Suppressor macrophage (primary cell): ENCODE results near the gene TMEM201.
A peak's percentile ranks its signal among the peaks of the same experiment; 100 is the strongest.
"Not testable (repeated sequence)": the region's sequence is repeated elsewhere in the genome, so short reads cannot be mapped to it uniquely, and the experiment has no call there.

Experiments
- DNase-seq, 4 experiments: peaks; one replicate each; pipeline ENCODE4 v3.0.0-alpha.2; 2020 to 2022

The TMEM201 gene

DNA sequence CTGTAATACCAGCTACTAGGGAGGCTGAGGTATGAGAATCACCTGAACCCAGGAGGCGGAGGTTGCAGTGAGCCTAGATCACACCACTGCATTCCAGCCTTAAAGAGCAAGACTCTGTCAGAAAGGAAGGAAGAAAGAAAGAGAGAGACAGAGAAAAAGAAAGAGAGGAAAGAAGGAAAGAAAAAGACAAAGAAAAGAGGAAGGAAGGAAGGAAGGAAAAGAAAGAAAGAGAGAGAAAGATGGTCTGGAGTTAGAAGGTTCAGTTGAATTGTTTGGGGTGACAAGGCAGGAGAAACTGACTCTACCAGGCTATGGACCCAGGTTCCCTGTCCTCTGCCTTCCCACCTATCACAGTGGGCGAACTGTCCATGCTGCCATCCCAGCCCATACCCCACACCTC lies 35.4 kb downstream of the TMEM201 start:
- no peak for DNase-seq

DNA sequence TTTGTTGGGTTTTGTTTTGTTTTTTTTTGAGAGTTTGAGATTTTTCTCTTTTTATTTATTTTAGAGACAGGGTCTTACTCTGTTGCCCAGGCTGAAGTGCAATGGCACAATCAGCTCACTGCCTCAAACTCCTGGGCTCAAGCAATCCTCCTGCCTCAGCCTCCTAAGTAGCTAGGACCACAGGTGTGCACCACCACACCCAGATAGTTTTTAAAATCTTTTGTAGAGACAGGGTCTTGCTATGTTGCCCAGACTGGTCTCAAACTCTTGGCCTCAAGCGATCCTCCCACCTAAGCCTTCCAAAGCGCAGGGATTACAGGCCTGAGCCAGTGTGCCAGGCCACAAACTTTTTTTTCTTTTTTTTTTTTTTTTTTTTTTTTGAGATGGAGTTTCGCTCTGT lies 36.3 kb downstream of the TMEM201 start:
- not testable (repeated sequence) for DNase-seq

DNA sequence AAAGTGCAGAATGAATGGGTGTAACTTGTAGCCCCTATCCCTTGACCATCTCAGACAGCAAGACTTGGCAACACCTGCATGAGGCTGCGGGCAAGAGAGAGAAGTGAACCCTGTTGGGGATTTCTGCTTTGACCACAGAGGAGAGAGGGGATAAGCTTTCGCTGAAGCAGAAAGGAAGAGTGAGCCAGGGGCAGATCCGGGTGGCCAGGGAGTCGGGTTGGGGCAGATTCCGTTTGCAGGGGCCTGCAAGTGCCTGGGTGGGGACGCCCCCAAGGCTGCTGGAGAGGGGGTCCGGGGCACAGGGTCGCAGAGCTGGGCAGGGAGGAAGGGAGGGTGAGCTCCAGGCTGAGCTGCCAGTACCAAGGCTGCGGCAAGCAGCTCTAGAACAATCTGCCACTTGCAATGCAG lies 37.5 kb downstream of the TMEM201 start:
- DNase-seq = peak in 2 of 4 experiments; percentile 28 to 36

DNA sequence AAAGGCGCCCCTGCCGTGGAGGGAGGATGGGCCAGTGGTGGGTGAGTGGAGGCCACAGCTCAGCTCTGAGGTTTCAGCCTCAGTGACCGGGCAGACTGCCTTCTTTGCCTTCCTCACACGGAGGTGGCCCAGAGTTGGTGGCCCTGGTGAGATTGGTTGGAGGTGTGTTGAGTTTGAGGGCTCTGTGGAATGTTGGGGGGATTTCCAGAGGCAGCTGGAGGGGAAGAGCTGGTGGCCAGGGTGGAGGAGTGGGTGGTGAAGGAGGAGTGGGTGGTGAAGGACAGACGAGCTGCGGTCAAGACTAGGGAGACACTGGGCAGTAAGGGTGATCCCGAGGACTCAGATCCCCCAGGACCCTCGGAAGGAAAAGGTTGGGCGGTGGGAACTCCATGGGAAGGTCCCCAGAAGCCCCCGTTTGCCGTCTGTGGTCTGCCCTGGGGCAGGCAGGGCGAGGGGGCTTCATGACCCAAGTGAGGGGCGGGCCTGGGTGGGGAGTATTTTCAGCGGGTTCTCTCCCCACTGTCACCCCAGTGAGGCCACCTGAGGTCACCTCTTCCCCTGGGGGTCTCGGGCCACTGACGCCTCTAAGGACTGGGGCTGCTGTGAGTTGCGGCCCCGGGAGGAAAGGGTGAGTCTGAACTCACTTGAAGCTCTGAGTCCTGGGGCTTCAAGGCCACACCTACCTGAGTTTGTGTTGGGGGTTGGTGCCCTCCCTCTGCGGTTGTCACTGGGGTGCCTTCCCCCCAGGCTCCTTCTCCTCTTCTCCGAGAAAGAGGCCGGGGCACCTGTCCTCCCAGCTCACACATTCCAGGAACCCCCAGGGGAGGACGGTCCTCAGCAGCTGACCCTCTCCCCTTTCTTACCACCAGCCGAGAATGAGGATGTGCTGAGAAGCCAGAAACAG lies 40.1 kb downstream of the TMEM201 start:
- peak in 3 of 4 experiments; percentile 13 to 43 (median 28) for DNase-seq

DNA sequence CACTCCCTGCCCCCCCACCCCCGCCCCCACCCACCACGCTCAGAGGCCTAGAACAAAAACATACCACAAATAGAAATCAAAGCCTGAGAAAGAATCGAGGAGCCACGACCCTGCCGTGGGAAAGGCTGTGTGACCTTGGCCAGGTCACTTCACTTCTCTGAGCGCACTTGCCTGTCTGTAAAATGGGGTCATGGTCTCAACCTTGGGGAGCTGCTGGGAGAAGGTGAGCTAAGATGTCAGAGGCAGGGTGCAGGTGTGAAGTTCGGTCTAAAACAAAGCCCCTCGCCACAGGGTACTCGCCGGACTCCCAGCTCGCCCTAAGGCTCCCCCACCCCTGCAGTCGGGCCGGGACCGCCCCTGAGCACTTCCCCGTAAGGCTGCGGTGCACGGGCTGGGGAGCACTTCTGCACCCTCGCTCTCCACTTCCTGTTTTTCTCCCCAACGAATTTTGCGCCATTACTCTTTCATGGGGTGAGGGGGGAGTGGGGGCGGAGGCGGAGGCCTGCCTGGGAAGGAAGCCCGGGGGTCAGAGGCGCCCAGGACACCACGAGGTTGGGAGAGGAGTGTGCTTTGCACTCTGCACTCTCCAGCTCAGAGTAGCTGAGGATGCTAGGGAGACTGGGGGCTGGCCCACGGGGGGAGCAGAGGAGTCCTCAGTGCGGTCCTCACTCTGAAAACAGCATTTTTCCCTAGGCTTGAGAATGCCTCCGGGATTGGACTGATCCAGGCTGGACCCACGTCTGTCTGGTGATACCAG lies 40.9 kb downstream of the TMEM201 start:
- DNase-seq = peak; percentile 85 to 94 (median 92)

DNA sequence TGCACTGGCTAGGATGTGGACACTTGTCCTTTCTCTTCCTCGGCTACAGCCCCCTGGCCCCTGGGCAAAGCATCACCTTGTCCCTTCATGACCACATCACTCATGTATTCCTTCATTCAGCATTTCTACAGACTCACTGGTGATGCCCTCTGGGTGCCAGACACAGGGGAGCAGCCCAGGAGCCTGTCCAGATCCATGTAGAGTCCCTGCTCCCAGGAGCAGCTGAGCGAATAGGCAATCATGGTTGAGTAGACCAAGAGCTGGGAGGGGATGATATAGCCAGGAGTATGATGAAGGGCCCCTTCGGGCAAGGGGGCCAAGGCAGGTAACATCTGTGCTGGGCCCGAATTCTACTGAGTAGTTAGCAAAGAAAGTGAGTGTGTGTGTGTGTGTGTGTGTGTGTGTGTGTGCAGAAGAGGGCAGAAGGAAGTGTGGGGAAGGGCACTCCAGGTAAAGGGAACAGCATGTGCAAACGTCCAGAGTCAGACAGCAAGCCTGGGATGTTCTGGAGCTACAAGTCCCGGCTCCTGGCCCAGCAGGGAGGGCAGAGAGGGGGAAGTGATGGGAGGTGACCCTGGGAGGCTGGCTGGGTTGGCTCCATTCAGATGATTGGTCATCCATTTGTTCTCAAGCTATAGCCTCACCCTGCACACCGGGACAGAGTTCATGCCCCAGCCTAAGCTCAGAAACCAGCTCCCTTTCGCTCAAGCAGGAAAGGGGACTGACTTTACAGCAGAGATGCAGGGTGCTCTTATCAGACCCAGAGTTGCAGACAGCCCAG lies 41.8 kb downstream of the TMEM201 start:
- peak in 2 of 4 experiments; percentile 21 to 26 for DNase-seq

DNA sequence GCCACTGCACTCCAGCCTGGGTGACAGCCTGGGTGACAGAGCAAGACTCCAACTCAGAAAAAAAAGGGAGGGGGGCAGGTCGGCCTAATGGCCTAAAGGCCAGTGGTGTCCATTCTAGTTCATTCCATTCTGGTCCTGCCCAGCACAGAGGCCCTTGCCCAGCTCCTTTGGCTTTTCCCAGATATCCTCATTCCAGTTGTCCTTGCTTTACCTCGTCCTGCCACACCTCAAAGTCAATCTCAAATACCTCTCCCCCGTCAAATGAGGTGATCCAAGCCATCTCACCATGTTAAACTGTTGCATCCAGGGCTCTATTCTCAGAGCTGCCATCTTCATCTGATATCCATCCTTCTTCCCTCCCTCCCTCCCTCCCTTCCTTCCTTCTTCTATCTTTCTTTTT lies 42.9 kb downstream of the TMEM201 start:
- DNase-seq = no peak

DNA sequence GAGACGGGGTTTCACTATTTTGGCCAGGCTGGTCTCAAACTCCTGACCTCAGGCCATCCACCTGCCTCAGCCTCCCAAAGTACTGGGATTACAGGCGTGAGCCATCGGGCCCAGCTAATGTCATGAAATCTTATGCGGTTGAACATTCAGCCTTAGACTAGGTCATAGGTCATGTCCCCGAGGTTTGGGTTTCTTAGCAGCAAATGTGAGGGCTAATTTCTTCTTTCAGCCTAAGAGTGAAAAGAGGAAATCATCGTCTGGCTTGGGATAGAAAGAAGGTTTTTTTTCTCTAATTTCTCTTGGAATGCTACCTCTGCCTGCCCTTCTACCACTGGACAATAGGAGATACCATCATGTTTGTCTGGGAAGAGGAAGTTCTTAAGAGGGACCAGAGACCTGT lies 44.8 kb downstream of the TMEM201 start:
- peak; percentile 32 to 66 (median 54) for DNase-seq

DNA sequence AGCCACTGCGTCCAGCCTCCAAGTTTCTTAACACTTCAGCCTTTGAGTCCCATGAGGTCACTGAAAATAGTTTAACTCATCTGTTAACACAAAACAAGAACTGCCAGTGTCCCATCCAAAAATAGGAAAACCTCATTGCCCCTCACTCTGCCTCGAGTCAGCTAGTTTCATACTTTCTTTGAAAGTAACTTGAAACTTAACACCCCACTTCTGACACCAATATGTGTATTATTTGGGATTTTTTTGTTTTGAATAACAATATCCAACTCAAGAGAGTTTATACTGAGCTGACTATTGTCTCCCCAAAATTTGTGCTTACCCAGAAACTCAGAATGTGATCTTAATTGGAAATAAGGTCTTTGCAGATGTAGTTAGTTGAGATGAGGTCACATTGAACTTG lies 45.9 kb downstream of the TMEM201 start:
- DNase-seq = no peak

DNA sequence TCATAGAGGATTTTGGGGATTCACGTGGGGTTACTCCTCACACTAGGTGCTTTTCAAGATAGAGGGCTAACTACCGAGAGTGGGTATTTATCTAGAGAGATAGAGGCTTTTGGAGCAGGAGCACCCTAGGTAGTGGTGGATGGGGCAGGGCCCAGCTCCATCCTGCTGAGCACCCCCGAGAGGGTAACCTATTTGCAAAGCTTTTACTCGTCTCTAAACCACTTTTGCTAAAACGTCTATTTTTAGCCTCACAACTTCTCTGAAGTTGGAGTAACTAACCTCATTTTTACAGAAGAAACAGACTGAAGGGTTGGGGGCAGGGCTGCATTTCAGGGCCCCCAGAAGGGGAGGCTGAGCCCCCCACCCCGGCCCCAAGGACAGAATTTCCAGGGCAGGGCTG lies 50.5 kb downstream of the TMEM201 start:
- DNase-seq = no peak

DNA sequence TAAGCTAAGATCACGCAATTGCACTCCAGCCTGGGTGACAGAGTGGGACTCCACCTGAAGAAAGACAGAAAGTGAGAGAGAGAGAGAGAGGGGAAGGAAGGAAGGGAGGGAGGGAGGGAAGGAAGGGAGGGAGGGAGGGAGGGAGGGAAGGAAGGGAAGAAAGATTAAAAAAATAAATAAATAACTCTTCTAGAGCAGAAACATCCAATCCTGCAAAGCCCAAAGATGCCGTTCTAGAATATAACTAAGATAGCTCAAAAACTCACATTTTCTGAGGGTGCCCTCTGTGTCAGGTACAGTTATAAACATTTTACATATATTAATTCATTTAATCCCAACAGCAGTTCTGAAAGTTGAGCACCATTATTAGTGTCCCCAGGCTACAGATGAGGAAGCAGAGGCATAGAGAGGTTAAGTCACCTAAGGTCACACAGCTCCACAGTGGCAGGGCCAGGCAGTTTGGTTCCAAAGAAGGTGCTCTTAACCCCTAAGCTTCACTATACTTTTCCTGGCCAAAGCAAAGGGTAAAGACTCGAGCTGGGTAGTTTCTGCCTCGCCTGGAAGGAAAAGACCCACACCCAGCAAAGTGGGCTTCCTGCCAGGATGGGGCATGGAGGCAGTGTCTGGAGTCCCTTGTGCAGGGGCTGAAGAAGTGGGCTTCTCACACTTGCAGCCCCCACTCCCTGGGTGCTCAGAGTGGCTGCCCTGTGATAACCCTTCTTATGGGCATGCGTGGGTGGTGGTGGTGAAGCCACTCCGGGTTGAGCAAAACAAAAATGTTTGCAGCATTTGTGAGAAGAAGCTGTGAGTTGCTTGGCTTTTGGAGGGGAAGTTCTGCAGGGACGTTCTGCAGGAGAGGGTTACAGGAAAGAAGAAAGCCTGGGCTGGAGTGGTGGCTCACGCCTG lies 54.9 kb downstream of the TMEM201 start:
- DNase-seq = peak; percentile 84 to 95 (median 92)

DNA sequence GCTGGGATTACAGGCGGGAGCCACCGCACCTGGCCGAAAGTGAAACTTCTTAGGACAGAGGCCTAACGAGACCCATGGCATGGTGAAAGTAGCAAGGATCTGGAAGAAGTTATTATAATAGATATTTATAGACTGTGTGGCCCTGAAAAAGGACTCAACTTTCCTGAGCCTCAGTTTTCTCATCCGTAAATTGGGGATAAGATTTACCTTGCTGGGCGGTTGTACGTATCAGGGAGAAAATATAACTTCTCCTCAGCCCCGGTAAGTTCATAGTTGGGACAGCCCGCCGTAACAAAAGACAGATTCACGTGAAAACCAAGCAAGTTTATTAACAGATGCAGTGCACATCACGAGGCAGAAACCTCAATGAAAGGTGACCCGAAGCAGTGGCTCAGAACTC lies 57.3 kb downstream of the TMEM201 start:
- DNase-seq = no peak

DNA sequence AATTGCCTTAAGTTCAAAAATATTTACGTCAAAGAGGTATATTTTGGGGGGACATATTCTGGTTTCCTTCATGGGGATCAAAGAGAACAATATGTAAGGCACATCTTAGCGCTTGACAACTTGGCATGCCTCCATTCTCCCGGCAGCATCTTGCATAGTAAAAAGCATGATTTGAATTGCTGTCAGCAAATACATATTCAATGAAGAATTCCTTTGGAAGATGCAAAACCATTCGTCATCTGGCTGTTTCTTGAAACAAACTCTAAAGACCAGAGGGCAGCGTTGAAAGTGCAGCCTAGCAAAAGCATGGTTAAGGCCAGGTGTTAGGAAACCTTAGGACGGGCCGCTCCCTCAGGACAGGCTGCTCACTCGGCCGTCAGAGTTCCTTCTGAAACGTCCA lies 59.5 kb downstream of the TMEM201 start:
- no peak for DNase-seq

DNA sequence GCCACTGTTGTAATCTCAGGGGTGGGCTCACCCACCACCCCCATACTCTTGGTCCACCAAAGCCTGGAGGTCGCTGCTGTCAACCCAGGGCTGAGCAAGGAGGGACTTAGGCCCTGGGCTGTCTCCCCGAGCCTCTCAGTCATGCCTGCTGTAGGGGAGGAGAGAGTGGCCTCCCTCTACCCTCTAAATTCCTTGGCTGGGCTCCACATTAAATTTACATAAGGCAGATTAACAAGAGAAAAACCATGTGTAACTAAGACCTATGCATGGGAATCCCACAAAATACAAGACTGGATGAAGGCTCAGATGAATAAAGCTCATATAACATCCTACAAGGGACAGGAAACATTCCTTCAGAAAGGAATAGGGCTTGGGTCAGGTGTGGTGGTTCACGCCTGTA lies 61.1 kb downstream of the TMEM201 start:
- no peak for DNase-seq

DNA sequence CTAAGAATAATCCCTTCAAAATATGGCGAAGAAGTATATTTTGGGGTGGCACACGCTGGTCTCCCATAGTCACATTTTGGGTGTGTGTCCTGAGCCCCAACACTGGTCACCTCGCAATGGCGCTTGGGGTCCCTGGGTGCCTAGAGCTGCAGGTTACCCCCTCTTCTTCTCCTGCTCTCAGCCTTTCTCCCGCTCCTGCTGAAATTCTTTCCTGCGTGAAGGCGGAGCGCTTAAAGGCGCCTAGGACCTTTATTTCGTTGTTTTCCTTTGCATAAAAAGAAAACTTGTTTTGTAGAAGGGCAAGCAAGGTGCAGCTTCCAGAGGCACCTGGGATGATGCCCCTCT lies 62.5 kb downstream of the TMEM201 start:
- DNase-seq = no peak

DNA sequence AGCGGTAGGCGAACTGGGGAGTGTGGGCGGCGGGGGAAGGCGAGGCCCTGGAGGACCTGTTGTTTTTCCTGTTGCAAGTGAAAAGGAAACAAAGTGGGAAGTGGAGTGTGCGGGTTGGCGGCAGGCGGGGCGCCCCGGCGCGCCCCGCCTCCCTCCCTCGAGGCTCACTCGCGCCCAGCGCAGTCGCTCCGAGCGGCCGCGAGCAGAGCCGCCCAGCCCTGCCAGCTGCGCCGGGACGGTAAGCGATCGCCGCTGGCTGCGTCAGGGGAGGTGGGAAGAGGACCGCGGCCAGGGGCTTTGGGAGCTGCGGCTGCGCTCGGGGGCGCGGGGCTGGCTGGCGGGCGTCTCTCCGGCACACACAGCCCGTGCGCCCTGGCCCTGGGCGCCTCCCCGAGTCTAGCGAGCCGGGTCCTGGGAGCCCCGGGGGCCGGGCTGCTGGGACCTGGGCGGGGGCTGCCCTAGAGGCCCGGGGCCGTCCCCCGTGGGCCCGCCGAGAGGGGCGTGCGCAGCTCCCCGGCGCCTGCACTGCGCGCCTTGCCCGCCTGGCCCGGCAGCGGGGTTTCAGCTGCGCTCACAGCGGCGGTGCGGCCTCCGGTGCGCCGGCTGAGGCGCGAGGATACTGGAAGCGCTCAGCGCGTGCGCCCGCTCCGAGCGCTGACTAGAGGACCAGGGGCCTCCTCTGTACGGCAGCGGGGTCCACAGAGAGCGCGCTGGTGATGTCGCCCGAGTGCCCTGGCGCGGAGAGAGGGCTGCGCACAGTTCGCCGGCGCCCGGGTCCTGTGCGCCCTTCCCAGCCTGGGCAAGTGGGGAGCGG lies 63.1 kb downstream of the TMEM201 start, which contains the start of gene PIK3CD:
Gene PIK3CD, plus strand, starts transcription at position 167 of the 814 bp plus-strand sequence. CDS start 58,725 bp downstream, outside the sequence.
- peak; percentile 65 to 90 (median 76) for DNase-seq

DNA sequence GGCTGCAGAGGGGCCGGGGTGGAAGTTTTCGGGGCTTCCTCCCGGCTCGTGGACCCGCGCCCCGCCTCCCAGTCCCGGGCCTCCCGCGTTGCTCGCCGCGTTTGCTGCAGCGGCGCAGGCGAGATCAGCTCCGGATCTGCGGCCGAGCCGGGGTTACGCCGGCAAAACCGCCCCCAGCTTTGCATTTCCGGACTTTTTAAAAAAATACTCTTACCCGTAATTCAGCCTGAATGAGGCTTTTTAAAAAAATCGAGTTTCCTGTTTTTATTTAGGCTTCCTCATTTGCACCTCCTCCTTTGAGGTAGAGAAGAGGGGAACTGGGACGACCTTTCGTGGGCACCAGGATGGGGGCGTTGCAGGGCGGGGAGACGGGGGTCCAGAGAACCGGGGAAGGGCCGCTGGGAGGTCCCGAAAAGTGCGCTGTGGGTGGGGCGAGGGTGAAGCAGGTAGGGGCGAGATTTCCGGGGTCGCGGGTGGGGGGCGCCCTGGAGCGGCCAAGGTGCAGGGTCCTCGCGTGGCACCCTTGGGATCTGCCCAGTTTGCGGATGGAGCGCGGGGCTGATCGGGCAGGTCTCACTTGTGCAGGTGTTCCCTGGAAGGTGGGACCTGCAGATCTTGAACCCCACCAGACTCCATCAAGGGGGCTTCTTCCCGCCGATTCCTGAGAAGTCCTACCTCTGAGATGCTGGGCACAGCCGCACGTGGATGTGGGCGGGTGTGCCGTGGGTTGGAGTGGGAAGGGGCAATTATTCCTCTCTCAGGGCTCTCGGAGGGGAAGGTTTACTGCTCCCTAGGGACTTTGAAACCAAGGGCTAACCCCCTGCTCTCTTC lies 63.9 kb downstream of the TMEM201 start:
- peak; percentile 80 to 93 (median 92) for DNase-seq

DNA sequence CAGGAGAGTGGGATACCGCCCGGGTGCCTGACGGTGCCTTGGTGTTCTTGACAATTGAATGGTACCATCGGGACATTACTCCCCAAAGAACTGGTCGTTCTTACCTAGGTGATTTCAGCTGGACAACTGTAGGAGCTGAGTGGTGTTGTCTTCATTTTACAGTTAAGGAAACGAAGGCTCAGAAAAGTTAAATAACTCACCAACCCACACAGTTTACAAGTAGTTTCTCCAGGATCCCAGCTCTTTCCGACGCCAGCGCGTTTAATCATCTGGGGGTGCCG lies 64.4 kb downstream of the TMEM201 start:
- DNase-seq = peak in 2 of 4 experiments; percentile 21 to 32

DNA sequence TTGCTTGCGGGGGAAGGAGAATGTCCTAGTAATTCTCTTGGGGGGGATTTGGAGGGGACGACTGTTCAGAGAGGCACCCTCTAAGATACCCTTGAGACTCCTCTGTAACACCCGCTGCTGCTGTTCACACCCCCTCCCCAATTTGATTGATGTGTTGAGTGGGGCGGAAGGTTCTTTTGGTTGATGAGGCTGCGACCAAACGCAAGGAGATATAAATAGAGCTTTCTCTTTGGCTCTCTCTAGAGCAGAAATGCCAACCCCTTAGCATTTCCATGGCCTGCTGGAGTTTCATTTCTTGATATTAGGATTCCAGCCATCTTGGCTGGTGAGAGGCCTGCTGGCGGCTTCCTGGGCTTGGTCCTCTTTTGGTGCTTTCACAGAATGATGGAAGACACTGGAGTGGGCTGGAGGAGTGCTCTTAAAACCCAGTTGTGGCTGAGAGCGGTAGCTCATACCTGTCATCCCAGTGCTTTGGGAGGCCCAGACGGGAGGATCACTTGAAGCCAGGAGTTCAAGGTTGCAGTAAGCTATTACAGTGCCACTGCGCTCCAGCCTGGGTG lies 64.9 kb downstream of the TMEM201 start:
- DNase-seq = peak in 3 of 4 experiments; percentile 43 to 49 (median 48)
